K562 (cell line): ENCODE results near the gene AP2S1. TPM values are rescaled to one million over a fixed set of nuclear protein-coding genes. Genes with fewer than 3 reads are reported as not detected.

ENCODE experiments used
- ARID2 ChIP-seq: fragments of 450-650 bp; IDR thresholded peaks from 2 replicates; pipeline ENCODE4 v1.6.1; 2017; ENCODE audit warnings: antibody characterized with exemption, mild to moderate bottlenecking
- BCOR ChIP-seq: fragments of 450-650 bp; IDR thresholded peaks from 2 replicates; pipeline ENCODE4 v1.6.1; 2016
- BRCA1 ChIP-seq, 2 experiments: fragments of 450-650 bp in 1 of 2; sonication (generic) in 1 of 2; formaldehyde crosslinking in 1 of 2; IDR thresholded peaks; 2 replicates each; pipeline versions ENCODE4 v1.5.0 to v1.6.1; 2017 to 2020; ENCODE audit warnings: mild to moderate bottlenecking in 1 of 2, missing genetic modification reagents in 1 of 2
- CBFA2T3 ChIP-seq: fragments of 450-650 bp; IDR thresholded peaks from 2 replicates; pipeline ENCODE4 v1.6.1; 2017
- ILF3 ChIP-seq: fragments of 450-650 bp; IDR thresholded peaks from 2 replicates; pipeline ENCODE4 v1.6.1; 2018; ENCODE audit warnings: antibody characterized with exemption, mild to moderate bottlenecking, moderate library complexity, borderline replicate concordance
- MED1 ChIP-seq: sonication (generic); formaldehyde crosslinking; IDR thresholded peaks from 2 replicates; pipeline ENCODE4 v1.8.1; 2023; ENCODE audit warnings: missing genetic modification reagents, borderline replicate concordance
- POLR2G ChIP-seq: fragments of 200-400 bp; formaldehyde crosslinking; IDR thresholded peaks from 2 replicates; pipeline ENCODE4 v1.6.1; 2017; ENCODE audit warnings: low read depth, mild to moderate bottlenecking, antibody characterized with exemption, low read length, moderate library complexity
- PTTG1 ChIP-seq: fragments of 450-650 bp; IDR thresholded peaks from 2 replicates; pipeline ENCODE4 v1.6.1; 2016; ENCODE audit warnings: low read depth, mild to moderate bottlenecking, missing genetic modification characterization, missing compliant biosample characterization
- SMAD4 ChIP-seq: fragments of 250-450 bp; sonication (Bioruptor Pico); conservative IDR thresholded peaks from 2 replicates; pipeline ENCODE4 v1.8.0; 2021; ENCODE audit warnings: inconsistent platforms, mild to moderate bottlenecking, moderate library complexity
- SMARCA5 ChIP-seq: fragments of 450-650 bp; IDR thresholded peaks from 2 replicates; pipeline ENCODE4 v1.6.1; 2016
- TAF9B ChIP-seq: fragments of 450-650 bp; IDR thresholded peaks from 2 replicates; pipeline ENCODE4 v1.6.1; 2018; ENCODE audit warnings: mild to moderate bottlenecking; ENCODE audit not compliant: partially characterized antibody
- ZBTB17 ChIP-seq: fragments of 450-650 bp; formaldehyde crosslinking; IDR thresholded peaks from 2 replicates; pipeline ENCODE4 v1.4.0; 2020; ENCODE audit warnings: mild to moderate bottlenecking
- ZC3H11A ChIP-seq: IDR thresholded peaks from 2 replicates; pipeline ENCODE4 v1.6.1; 2012; ENCODE audit warnings: low read depth, low read length, improper control_type of control experiment
- ZNF124 ChIP-seq: sonication (generic); formaldehyde crosslinking; IDR thresholded peaks from 2 replicates; pipeline ENCODE4 v1.8.1; 2022; ENCODE audit warnings: missing genetic modification reagents
- ZNF133 ChIP-seq: fragments of 250-450 bp; sonication (Bioruptor Pico); IDR thresholded peaks from 2 replicates; pipeline ENCODE4 v1.4.0; 2020; ENCODE audit warnings: mild to moderate bottlenecking
- ZNF140 ChIP-seq: fragments of 250-450 bp; sonication (Bioruptor Pico); IDR thresholded peaks from 2 replicates; pipeline ENCODE4 v1.8.0; 2021; ENCODE audit warnings: moderate library complexity, mild to moderate bottlenecking, inconsistent platforms
- ZNF24 ChIP-seq: fragments of 450-650 bp; IDR thresholded peaks from 2 replicates; pipeline ENCODE4 v1.6.1; 2016
- ZNF282 ChIP-seq: sonication (generic); formaldehyde crosslinking; IDR thresholded peaks from 2 replicates; pipeline ENCODE4 v1.8.1; 2023; ENCODE audit warnings: missing genetic modification reagents
- ZNF583 ChIP-seq: fragments of 250-450 bp; sonication (Bioruptor Pico); IDR thresholded peaks from 2 replicates; pipeline ENCODE4 v1.4.0; 2020
- ZNF696 ChIP-seq: fragments of 250-450 bp; sonication (Bioruptor Pico); conservative IDR thresholded peaks from 2 replicates; pipeline ENCODE4 v1.4.0; 2020; ENCODE audit warnings: mild to moderate bottlenecking, moderate library complexity
- polyA plus RNA-seq, 8 experiments: library from polyadenylated mRNA; depleted of rRNA in 4 of 8; stranded (reverse) in 5 of 8; unstranded in 3 of 8; fragments of >200 nt; fragmentation: Nextera tagmentation in 2 of 8; fragmentation: Illumina TruSeq in 1 of 8; extraction: Ambion mirVana in 2 of 8; extraction: Trizol in 1 of 8; gene quantifications; 2 replicates each; pipeline versions ENCODE4 v1.2.1 to v1.2.3, GENCODE V29; 2011 to 2014; ENCODE audit warnings: inconsistent platforms in 1 of 8, missing spikeins in 1 of 8
- total RNA-seq, 7 experiments: library from RNA; depleted of rRNA in 6 of 7; stranded (reverse); fragments of >200 nt in 6 of 7; fragmentation: Illumina TruSeq in 2 of 7; extraction: Trizol in 2 of 7; gene quantifications; 2 replicates each; pipeline versions ENCODE4 v1.2.1 to v1.2.3, GENCODE V29; 2011 to 2021; ENCODE audit warnings: low replicate concordance in 1 of 7
- TF ChIP-seq, protein P1 (sequence below): fragments of 250-450 bp; sonication (Bioruptor Pico); IDR thresholded peaks from 2 replicates; pipeline ENCODE4 v1.4.0; 2020; ENCODE audit warnings: mild to moderate bottlenecking, moderate library complexity
- TF ChIP-seq, protein P2 (sequence below): fragments of 250-450 bp; sonication (Bioruptor Pico); IDR thresholded peaks from 2 replicates; pipeline ENCODE4 v1.9.0; 2021; ENCODE audit warnings: mild to moderate bottlenecking, inconsistent platforms
- TF ChIP-seq, protein P3 (sequence below): fragments of 250-450 bp; sonication (Bioruptor Pico); IDR thresholded peaks from 2 replicates; pipeline ENCODE4 v1.8.0; 2022; ENCODE audit warnings: moderate library complexity, mild to moderate bottlenecking, inconsistent platforms
- TF ChIP-seq, protein P4 (sequence below): fragments of 250-450 bp; sonication (Bioruptor Pico); IDR thresholded peaks from 2 replicates; pipeline ENCODE4 v1.9.0; 2021; ENCODE audit warnings: mild to moderate bottlenecking

Gene AP2S1
- total and polyA plus RNA-seq, 9 of the 15 experiments (the other 6 are each of a cell fraction or from before 2014, with no cell fraction given) = 32.4 to 294 (median 136) TPM

DNA sequence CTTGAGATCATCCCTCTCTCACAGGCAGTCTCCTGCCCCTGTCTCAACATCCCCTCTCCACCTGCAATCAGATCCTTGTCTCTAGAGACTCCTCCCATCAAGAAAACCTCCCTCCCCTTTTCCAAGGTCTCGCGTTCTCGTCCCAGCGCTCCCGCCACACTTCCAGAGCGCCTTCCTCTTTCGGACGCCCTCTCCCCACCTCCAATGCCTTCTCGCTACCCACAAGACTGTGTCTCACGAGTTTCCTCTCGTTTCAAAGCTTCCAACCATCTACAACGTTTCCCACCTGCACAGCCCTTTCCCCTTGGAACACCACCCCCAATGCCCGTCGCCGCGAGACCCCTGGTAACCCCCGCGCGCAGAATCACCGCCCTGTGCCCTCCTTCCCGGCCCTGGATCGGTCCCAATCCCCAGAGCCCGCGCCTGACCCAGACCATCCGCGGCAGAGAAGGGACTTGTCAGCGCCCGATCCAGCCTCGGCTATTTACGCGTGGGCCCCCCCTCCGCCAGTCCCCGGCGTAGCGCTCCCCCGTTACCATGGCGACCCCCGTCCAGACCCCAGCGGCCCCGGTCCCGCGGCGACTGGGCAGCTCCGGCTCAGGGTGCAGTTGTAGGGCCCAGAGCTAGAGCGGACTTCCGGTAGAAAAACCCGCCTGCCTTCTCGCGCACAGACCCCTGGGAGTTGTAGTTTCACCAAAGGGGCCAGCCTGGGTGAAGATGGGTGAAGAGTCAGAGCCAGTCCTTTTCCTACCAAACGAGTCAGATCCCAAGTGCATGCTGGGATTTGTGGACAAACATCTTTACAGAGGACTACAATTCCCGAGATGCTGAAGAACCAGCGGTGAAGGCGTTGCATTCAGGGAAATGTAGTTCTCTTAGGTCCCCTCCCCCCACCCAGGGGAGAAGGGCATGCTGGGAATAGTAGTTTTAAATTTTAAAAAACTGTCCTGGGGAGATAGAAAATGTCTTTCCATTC is at the start of gene AP2S1 (continued):
- TF ChIP-seq ZNF140 (CRISPR knock-in tag) (no peak), TAF9B (no peak), ZNF24 (no peak), SMAD4 (CRISPR knock-in tag) (0 out of 2 replicates have a peak, but pooled peaks have one; percentile 20), PTTG1 (peak; percentile 79), ILF3 (no peak), BCOR (peak; percentile 27; the same call in 1 of the 2 replicates), SMARCA5 (no peak), MED1 (no peak), BRCA1 (IDR thresholded peaks at IDR 0.05) (no peak), BRCA1 (CRISPR knock-in tag; IDR thresholded peaks at IDR 0.05) (no peak), CBFA2T3 (no peak), ZC3H11A (no peak; the same call in 1 of the 2 replicates), ZBTB17 (CRISPR knock-in tag) (0 out of 2 replicates have a peak, but pooled peaks have one; percentile 64), POLR2G (peak; percentile 94), ZNF124 (CRISPR knock-in tag) (no peak), ZNF583 (CRISPR knock-in tag) (peak; percentile 58; the same call in 1 of the 2 replicates), ZNF696 (CRISPR knock-in tag) (no peak), ZNF282 (CRISPR knock-in tag) (no peak), ARID2 (no peak), ZNF133 (CRISPR knock-in tag) (no peak)
- TF ChIP-seq, protein P1, sequence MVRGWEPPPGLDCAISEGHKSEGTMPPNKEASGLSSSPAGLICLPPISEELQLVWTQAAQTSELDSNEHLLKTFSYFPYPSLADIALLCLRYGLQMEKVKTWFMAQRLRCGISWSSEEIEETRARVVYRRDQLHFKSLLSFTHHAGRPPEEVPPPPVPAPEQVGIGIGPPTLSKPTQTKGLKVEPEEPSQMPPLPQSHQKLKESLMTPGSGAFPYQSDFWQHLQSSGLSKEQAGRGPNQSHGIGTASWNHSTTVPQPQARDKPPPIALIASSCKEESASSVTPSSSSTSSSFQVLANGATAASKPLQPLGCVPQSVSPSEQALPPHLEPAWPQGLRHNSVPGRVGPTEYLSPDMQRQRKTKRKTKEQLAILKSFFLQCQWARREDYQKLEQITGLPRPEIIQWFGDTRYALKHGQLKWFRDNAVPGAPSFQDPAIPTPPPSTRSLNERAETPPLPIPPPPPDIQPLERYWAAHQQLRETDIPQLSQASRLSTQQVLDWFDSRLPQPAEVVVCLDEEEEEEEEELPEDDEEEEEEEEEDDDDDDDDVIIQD = no peak
- TF ChIP-seq, protein P2, sequence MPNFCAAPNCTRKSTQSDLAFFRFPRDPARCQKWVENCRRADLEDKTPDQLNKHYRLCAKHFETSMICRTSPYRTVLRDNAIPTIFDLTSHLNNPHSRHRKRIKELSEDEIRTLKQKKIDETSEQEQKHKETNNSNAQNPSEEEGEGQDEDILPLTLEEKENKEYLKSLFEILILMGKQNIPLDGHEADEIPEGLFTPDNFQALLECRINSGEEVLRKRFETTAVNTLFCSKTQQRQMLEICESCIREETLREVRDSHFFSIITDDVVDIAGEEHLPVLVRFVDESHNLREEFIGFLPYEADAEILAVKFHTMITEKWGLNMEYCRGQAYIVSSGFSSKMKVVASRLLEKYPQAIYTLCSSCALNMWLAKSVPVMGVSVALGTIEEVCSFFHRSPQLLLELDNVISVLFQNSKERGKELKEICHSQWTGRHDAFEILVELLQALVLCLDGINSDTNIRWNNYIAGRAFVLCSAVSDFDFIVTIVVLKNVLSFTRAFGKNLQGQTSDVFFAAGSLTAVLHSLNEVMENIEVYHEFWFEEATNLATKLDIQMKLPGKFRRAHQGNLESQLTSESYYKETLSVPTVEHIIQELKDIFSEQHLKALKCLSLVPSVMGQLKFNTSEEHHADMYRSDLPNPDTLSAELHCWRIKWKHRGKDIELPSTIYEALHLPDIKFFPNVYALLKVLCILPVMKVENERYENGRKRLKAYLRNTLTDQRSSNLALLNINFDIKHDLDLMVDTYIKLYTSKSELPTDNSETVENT (CRISPR knock-in tag) = no peak; the same call in 1 of the 2 replicates
- TF ChIP-seq, protein P3, sequence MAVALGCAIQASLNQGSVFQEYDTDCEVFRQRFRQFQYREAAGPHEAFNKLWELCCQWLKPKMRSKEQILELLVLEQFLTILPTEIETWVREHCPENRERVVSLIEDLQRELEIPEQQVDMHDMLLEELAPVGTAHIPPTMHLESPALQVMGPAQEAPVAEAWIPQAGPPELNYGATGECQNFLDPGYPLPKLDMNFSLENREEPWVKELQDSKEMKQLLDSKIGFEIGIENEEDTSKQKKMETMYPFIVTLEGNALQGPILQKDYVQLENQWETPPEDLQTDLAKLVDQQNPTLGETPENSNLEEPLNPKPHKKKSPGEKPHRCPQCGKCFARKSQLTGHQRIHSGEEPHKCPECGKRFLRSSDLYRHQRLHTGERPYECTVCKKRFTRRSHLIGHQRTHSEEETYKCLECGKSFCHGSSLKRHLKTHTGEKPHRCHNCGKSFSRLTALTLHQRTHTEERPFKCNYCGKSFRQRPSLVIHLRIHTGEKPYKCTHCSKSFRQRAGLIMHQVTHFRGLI (CRISPR knock-in tag) = no peak
- TF ChIP-seq, protein P4, sequence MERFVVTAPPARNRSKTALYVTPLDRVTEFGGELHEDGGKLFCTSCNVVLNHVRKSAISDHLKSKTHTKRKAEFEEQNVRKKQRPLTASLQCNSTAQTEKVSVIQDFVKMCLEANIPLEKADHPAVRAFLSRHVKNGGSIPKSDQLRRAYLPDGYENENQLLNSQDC (CRISPR knock-in tag) = no peak
